Fibroblast of pulmonary artery (primary cell): ENCODE results near the gene RRP1.

Experiments used
- DNase-seq: peaks from one replicate; pipeline ENCODE4 v3.0.0-alpha.2; 2010; ENCODE audit warnings: low read depth
- H3K4me3 ChIP-seq: replicated peaks from 2 replicates; pipeline ENCODE4 v1.5.1; 2011; ENCODE audit warnings: low read depth, mild to moderate bottlenecking, control low read depth, low read length, moderate library complexity
- CTCF ChIP-seq: IDR thresholded peaks from 2 replicates; pipeline ENCODE4 v1.5.1; 2011; ENCODE audit warnings: mild to moderate bottlenecking, control low read depth, low read length, inconsistent platforms; ENCODE audit errors: missing control alignments

The RRP1 gene

GRCh38 chr21:43745772-43746517 is 43.4 kb upstream of the RRP1 start:
- TF ChIP-seq CTCF: no peak
- no peak for DNase-seq

GRCh38 chr21:43748622-43749021 is 40.8 kb upstream of the RRP1 start:
- no peak overlapping the region for H3K4me3 ChIP-seq
- no peak for TF ChIP-seq CTCF
- DNase-seq: no peak

More at GRCh38 chr21:43745772-43746517, 43.4 kb upstream of the RRP1 start:
- H3K4me3 ChIP-seq: no peak overlapping the region

- no peak for DNase-seq
- H3K4me3 ChIP-seq: no peak overlapping the region
- no peak for TF ChIP-seq CTCF
Observed at GRCh38 chr21:43749651-43750262, 39.6 kb upstream of the RRP1 start.

- no peak overlapping the region for H3K4me3 ChIP-seq
- no peak for TF ChIP-seq CTCF
- DNase-seq: no peak
Observed at GRCh38 chr21:43750339-43751033, 38.9 kb upstream of the RRP1 start.

GRCh38 chr21:43751955-43752591 is 37.3 kb upstream of the RRP1 start:
- no peak overlapping the region for H3K4me3 ChIP-seq
- no peak for DNase-seq
- no peak for TF ChIP-seq CTCF

GRCh38 chr21:43752758-43753438 is 36.5 kb upstream of the RRP1 start:
- no peak for DNase-seq
- H3K4me3 ChIP-seq: no peak overlapping the region
- no peak for TF ChIP-seq CTCF
